GM19238 (cell line): ENCODE data around the gene CDK8.
"Not testable (repeated sequence)": the region's sequence is repeated elsewhere in the genome, so short reads cannot be mapped to it uniquely, and the experiment has no call there.

ENCODE experiments used
- DNase-seq: peaks from one replicate; pipeline ENCODE4 v3.0.0; 2011; ENCODE audit warnings: low spot score; ENCODE audit not compliant: insufficient read length

Gene CDK8

DNA sequence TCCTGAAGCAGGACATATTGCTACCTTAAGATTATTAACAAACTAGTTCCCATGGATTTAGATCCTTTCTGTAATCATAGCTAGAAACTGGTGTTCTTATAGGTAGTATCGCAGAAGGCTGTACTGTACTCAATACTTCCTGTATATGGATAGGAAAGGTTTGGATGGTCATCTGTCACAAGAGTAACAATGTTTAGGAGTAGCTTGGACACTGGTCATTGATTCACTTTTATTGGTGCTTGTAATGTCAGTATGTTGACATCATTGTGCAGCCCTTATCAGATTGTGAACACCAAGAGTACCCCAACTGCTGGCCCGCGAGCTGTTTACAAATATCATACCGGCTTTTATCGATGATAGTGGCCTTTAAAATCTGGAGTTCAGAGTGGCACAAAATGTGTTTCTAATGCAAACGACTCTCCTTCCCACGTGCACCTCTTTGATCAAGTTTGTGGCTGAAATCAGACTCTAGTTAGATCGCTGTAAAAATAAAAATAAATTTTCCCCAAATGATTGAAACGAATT lies 605 bp upstream of the CDK8 start:
- DNase-seq = no peak

DNA sequence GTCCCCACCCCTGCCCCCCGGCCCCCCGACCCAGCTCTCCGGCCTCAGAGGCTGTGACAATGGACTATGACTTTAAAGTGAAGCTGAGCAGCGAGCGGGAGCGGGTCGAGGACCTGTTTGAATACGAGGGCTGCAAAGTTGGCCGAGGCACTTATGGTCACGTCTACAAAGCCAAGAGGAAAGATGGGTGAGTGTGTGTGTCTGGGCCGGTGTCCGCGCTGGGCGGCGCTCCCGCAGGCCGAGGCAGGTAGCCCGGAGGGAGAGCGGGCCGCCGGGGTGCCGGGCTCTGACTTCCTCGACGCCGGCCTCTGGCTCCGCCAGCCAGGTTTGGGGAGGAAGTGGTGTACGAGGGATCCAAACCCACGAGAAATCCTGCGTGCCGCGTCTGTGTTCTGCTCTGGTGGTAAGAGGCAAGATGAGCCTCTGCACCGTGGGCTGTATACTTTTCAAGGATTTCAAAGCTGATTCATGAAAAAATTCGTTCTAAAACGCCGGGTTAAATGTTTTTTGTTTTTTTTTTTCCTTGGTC lies 718 bp downstream of the CDK8 start:
- DNase-seq = peak; percentile 19

DNA sequence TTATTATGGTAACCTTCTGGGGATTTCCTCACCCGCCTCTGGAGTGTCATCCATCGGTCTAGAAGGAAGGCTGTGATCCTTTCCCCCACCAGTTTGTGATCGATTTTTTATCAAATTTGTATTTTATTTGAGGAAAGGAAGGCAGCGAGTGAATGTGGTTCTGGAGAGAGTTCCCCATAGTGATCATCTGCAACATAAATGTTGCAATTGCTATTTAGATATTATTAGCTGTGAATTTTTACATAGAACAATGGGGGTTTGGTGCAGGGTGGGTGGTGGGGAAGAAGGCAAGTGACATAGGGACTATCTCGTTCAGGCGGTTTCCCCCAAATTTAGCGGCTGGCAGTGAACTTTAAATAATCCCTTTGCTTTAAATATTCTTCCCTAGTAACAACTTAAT lies 1.2 kb downstream of the CDK8 start:
- no peak for DNase-seq

DNA sequence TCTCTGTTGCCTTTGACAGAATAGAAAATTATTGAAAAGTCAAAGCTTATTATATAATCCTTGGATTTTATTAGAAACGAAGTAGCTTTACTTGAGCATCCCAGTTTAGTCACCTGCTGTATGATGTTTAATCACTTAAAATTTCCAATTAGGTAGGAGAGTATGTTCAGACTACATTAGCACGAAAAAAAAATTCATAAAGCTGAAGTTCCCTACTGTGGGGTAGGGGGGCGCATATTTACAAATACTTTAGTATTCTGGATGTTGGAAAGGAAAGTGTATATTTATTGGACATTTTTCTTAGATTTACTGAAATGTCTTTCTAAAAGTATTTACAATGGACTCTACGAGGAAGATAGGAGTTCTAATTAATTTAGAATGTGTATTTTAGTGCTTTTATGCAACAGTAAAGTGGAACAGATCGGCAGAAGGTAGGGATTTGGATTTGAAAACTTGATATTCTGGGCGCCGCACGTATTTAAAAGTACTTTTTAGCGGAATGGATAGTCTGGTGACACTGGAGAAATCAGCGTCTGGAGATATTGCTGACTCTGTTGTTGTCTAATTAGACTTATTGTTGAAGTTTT lies 1.9 kb downstream of the CDK8 start:
- DNase-seq = no peak

DNA sequence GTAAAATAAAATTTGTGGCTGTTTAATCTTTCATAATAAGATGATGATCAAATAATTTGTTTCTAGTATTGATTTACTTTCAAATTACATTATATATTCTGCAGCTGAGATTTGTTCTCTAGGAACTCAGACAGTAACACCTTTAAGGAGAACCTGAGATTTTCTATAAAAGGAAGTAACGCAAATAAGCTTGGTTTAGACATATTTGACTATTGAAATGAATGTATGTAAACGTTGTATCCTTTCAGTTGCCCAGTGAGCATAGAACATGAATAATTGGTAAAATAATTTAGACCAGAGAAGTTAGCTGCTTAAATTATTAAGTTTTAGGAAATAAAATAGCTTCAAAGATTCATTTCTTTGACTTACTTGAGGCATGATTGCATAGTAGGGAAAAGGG lies 3.1 kb downstream of the CDK8 start:
- DNase-seq = no peak

DNA sequence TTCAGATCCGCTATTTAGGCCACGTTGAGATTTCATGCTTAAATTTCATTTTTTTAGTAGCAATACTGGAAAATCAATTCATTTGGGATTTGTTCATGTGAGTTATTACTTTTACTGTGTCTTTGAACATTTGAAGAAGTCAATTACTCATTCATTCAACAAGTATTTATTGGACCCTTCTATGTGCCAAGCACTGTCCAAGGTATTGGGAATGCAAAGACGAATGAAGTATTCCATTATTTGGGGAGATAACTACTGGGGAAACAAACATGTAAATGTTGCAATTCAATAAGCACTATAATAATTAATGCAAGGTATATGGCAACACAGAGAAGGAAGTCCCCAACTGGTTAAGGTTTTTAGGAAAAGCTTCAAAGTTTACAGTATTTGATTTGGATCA lies 5.7 kb downstream of the CDK8 start:
- DNase-seq = no peak

DNA sequence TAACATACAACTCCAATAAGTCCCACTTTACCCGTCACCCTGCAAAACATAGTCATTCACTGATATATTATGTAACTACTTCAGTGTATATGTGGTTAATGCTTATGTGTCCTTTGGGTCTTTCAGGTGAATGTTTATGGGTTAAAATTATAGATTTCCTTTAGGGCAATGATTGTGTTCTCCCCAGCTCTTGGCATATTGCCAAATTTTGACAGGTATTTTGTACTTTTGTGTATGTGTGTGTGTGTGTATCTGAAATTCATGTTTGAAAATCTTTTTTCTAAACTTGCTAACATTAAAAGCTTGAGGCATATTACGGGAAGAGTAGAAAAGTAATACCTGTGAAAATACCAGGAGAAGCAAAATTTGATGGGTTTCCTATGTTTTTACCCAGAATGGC lies 8.2 kb downstream of the CDK8 start:
- DNase-seq = no peak

DNA sequence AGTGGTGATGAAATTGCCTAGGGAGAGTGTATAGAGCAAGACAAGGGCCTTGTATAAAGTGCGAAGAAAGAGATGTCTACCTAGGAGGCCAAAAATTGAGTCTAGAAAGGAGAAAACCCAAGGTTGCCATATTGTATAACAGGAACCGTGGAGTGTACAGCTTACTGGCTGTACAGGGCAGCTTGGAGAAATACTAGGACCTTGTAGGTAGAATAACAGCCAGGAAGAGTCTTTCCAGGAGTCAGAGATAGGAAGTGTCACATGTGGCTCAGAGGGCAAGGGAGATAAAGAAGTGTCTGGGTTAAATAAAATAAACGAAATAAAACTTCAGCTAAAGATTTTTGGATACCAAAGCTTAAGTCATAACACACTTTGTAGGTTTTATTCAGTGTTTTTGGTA lies 12.4 kb downstream of the CDK8 start:
- no peak for DNase-seq

DNA sequence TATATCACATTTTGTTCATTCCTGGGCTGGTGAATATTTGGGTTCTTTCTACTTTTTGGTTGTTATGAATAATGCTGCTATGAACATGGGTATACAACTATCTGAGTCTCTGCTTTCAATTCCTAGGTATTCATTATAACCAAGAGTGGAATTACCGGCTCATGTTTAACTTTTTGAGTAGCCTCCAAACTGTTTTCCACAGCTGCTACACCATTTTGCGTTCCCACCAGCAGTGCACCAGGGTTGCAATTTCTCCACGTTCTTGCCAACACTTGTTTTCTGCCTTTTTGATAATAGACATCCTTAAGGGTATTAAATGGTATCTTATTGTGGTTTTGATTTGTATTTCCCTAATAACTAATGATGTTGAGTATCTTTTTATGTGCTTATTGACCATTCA lies 16.8 kb downstream of the CDK8 start:
- DNase-seq = no peak

DNA sequence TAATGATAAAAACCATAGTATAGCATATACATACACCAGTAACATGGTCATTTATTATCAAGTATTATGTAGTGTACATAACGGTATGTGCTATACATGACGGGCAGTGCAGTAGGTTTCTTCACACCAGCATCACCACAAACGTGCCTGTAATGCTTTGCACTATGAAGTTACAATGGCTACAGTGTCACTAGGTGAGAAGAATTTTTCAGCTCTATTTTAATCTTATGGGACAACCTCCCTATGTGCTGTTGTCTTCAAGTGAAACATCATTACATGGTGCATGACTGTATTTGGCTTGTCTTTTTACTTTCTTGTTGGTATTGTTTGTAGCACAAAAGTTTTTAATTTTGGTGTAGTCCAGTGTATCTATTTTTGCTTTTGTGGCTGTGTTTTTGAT lies 18.7 kb downstream of the CDK8 start:
- DNase-seq = no peak

DNA sequence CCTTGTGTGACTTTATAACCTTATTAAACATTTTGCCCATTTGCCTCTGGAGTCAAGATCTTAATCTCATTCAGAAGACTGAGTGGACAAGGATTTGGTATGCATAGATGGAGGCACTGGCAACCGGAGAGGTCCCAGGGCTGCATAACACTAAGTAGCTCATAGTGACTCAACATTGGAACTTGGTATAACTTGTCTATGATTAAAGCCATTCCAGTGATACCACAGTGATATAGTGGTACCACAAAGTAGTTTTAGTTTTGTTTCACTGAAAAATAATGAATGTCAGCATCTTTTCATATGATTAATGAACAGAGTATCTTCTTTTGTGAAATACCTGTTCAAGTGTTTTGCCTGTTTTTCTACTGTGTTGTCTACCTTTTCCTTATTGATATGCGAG lies 26.4 kb downstream of the CDK8 start:
- no peak for DNase-seq

DNA sequence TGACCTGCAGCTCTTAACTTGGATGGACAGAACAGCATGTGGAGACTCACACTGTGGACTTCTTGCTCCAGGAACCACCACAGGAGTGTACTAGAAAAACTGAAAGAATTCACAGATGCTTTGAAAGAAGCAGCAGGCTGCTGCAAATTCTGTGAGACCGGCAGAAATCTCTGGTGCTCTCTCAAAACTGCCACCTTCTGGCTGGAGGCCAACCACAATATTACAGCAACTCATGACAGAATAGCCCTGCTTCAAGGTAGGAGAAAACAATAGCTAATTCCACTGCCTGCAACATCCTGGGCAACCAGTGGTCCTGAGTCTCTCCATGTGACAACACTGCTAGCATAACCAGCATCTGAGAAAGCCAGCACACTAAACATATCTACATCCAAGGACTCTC lies 26.9 kb downstream of the CDK8 start:
- DNase-seq = no peak

DNA sequence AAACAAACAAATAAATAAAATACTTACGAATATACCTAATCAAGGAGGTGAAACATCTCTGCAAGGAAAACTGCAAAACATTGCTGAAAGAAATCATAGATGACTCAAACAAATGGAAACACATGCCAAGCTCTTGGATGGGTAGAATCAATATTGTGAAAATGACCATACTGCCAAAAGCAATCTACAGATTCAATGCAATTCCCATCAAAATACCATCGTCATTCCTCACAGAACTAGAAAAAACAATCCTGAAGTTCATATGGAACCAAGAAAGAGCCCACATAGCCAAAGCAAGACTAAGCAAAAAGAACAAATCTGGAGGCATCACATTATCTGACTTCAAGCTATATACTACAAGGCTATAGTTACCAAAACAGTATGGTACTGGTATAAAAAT lies 32.0 kb downstream of the CDK8 start:
- DNase-seq = not testable (repeated sequence)

DNA sequence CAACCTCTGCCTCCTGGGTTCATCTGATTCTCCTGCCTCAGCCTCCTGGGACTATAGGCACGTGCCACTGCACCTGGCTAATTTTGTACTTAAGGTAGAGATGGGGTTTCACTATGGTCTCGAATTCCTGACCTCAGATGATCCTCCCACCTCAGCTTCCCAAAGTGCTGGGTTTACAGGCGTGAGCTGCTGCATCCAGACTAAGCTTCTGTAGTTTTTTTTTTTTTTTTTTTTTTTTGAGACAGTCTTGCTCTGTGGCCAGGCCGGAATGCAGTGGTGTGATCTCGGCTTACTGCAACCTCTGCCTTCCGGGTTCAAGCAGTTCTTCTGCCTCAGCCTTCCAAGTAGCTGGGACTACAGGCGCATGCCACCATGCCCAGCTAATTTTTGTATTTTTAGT lies 34.9 kb downstream of the CDK8 start:
- not testable (repeated sequence) for DNase-seq

DNA sequence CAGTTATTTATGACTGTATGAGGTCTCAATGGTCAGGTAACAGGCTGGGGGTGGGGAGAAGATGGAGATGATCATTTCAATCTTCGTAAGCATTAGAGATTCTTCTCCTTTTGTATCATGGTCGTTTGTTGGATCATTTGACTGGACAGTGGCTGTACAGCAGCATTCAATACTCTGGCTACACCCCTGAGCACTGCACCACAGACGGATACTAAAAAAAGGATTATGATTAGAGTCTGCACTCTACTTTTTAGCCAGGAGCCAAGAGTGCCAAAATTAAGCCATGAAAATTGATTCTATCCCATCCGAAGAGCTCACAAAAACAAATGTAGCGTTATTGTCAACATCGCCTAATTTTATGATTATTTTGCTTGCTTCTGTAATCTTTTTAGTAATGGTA lies 41.9 kb downstream of the CDK8 start:
- no peak for DNase-seq

DNA sequence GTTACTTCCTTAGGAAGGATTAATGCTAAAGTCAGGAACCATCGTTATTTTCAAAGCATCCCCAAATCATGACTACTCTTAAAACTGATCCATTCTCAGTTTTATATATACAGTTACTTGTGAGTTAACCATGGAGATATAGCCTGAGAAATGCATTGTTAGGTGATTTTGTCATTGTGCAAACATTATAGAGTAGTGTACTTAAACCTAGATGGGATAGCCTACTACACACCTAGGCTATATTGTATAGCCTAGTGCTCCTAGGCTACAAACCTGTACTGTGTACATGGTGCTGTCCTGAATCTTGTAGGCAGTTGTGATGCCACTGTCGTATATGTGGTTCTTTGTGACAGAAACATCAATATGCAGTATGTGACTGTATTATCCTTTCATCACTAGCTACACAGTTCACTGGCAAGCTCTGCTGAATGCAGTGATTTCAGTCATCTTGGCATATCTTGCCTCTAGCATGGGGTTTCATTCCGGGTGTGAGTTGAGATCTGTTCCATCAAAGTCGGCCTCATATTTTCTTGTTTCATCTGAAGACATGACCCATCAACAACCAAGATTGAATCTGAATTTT lies 45.3 kb downstream of the CDK8 start:
- no peak for DNase-seq

DNA sequence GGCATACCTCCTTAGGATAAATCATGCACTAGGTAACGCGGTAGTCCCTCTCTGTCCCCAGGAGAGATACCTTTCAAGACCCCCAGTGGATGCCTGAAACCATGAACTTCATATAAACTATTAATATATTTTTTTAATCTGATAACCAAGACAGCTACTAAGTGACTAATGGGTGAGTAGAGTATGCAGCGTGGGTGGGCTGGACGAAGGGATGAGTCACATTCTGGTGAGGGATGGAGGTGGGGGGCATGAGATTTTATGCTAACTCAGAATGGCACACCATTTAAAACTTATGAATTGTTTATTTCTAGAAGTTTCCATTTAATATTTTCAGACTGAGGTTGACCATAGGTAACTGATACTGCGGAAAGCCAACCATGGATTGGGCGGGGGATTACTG lies 46.2 kb downstream of the CDK8 start:
- no peak for DNase-seq

DNA sequence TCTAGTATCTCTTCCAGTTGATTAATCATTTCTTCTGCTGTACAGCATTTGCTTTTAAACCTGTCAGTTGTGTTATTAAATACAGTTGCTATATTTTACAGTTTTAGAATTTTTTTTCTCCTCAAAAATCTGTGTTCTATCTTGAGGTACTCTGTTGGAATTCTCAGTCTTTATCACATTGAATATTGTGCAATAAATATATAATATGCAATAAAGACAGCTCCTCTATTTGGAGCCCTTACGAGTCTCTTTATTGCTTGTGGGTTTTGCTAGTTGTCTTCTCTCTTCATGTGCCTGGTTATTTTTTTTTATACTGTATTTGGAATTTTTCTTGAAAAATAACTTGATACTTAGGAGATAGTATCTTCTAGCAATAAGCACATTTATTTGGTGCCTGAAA lies 51.7 kb downstream of the CDK8 start:
- DNase-seq = no peak

DNA sequence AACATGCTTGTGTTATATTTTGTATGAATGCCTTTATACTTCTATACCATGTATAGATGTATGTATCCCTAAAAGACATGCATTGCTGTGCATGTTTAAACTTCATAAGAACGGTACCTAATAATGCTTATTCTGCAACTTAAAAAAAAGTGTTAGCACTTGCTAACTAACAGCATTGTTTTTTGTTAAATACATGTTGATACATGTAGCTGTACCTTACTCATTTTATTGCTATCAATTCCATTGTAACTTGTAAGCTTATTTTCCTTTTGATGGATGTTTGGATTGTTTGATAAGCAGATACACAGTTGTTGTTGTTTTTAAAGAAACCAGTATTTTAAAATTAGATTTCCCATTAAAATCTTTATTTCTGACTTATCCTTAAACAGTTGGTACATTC lies 53.8 kb downstream of the CDK8 start:
- DNase-seq = no peak

DNA sequence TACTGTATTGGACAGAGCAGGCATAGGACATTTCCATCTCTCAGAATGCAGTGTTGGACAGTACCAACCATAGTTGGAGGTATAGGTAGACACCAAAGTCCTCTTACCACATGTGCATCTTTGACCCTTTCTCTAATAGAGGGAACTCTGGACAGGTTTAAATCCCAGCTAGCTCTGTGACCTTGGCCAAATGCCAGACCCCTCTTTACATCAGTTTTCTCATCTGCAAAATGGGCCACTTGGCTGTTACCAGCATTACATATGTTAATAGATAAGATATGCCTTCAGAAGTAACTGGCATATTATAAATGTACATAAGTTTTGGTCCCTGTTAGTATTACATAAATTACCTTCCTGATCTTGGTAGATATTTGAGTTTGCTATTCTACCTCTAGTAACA lies 54.3 kb downstream of the CDK8 start:
- no peak for DNase-seq

DNA sequence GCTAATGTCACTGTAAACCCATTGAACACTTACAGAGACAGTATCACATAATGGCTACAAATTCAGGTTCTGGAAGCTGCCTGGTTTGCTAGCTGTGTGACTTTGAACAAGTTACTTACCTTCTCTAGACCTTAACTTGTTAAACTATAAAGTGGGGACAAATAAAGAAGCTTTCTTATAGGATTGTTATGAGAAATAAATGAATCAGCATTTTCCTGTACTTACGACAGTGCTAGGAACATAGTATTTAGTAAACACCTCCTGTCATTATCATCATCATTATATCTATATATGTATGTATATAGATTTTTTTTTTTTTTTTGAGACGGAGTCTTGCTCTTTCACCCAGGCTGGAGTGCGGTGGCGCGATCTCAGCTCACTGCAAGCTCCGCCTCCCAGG lies 54.9 kb downstream of the CDK8 start:
- DNase-seq = no peak

DNA sequence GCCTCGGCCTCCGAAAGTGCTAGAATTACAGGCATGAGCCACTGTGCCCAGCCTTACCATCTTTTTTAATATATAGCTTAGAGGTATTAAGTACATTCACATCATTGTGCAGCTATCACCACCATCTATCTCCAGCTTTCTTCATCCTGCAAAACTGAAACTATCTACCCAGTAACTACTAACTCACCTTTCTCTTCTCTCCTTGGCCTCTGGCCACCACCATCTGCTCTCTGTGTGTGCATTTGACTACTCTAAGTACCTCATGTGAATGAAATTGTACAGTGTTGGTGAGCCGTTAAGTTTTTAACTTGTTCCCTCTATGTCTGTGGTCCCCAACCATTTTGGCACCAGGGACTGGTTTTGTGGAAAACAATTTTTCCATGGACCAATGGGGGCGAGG lies 56.1 kb downstream of the CDK8 start:
- DNase-seq = no peak

DNA sequence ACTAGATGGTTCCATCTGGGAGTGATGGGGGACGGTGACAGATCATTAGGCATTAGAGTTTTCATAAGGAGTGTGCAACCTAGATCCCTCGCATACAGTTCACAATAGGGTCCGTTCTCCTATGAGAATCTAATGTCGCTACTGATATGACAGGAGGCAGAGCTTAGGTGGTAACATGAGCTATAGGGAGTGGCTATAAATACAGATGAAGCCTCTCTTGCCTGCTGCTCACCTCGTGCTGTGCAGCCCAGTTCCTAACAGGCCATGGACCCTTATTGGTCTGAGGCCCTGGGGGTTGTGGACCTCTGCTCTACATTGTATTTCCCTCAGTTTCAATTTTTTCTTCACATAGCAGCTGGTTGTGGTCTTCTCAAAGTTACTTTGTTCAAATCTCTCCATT lies 56.5 kb downstream of the CDK8 start:
- no peak for DNase-seq
